ENCODE measurements around the gene UBLCP1.
"Not testable (repeated sequence)": the region's sequence is repeated elsewhere in the genome, so short reads cannot be mapped to it uniquely, and the experiment has no call there.

UBLCP1 gene

GRCh38 chr5:159262859-159263568 lies at the start of gene UBLCP1:
Gene UBLCP1 (plus strand): TSS chr5:159263290. CDS start chr5:159268916, 5,626 bp downstream.
- DNase-seq: peak; percentile 66 to 73

DNA sequence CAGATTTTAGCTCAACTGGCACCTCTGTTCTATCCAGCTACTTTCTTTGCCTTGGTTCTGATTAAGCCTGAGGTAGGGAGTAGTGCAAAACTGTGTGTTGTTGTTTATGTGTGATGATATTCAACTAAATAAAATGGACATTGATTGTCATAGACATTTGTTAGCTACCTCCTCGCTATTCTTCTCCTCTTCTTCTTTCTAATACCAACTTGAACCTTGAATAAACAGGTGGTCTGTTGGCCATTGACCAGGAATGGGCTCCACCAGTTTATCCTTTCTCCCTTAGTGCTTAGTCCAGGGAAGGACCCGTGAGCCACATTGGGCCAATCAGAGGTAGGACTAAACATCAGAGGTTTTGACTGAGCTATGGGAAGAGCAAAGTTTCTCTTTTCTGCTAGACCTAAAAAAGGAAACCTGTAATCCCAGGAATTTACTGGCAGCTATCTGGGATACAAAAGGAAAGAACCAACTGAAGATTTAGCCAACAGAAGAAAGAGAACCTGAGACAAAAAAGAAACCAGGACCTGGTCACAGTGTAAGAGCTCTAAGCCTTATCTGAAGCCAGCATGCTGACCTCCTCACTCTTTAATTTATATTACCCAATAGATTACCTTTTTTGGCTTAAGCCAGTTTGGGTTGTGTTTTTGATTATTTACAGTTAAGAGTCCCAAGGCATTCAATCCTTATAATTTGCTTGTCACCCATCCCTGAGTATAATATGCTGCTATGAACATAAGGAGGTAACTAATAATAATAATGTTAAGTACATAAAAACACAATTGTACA lies 48.4 kb upstream of the UBLCP1 start:
- no peak for DNase-seq

DNA sequence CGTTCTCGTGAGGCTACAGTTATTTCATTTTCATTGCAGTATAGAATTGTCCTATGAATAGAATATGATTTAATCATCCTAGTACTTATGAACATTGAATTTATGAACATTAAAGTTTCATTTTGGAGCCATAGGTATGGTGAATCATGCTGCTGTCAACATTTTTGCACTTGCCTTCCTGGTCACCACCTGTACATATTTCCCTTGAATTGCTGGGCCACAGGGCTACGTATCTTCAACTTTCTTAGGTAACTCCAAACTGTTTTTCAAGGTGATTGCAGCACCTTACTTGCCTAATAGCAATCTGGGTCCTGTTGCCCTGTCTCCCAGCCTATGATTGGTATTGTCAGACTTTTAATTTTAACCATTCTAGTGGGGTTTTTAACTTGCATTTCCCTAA lies 47.2 kb upstream of the UBLCP1 start:
- no peak for DNase-seq

DNA sequence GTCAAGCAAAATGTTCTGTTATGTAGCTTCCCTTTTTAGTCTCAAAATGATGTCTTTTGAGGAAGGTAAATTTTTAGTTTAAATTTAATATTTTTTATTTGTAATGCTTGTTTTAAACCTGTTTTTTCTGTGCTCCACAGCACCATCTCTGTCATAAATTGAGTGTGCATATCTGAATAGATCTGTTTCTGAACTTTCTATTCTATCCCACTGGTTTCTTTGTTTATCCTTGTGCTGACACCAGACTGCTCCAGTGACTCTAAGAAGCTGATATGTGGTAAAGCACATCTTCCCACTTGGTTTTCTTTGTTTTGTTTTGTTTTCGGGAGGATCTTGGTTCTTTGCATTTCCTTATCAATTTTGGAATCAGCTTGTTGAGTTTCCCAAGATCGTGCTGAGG lies 46.6 kb upstream of the UBLCP1 start:
- no peak for DNase-seq

- DNase-seq: no peak
Measured at GRCh38 chr5:159217236-159217635, 45.9 kb upstream of the UBLCP1 start.

GRCh38 chr5:159218595-159219023 lies 44.5 kb upstream of the UBLCP1 start:
- DNase-seq: no peak

GRCh38 chr5:159220206-159220605 lies 42.9 kb upstream of the UBLCP1 start:
- no peak for DNase-seq

DNA sequence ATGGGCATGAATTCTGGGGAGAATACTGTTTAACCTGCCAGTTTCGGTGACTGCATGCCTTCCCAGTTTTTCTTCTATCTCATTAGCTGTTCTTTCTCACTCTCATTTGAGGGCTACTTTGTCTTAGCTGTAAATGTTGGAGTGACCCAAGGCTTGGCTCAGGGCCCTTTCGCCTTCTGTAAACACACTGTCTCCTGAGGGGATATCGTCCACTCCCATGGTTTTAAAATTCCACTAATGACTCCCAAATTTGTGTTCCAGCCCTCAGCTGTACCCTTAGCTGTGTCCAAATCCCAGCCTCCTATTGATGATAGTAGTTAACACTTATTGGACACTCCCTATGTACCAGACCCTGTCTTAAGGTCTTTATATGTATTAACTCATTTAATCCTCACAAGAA lies 39.6 kb upstream of the UBLCP1 start:
- DNase-seq: no peak

DNA sequence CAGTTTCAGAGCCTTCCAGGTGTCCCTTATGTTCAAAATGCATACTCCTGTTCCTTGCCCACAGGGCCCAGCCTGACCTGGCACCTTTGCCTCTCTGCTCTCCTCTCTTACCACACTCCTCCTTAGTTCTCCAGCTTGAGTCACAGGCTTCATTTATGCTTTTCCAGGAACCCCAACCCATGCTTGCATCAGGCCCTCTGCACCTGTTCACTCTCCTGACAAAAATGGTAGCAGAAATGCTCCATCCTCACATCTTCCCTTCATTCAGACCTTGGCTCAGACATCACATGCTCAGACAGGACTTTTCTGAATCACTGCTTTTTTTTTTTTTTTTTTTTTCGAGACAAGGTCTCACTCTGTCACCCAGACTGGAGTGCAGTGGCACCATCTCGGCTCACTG lies 38.6 kb upstream of the UBLCP1 start:
- no peak for DNase-seq

- no peak for DNase-seq
Measured at GRCh38 chr5:159226451-159226850, 36.6 kb upstream of the UBLCP1 start.

DNA sequence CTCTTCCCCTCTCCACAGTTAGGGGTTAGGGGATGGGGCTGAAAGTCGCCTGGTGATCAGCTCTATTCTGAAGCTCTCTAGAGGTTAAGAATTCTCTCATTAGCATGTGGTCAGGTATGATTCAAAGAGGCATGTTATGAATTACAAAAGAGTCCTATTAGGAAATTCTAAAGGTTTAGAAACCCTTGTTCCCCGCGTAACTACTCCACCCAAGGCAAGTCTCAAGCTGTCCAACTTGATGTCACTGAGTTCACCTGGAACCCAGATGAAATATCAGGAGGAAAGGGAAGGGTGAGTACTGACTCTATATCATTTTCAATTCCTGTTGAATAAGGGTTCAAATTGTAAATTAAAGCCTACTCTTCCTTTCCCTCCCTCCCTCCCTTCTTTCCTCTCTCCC lies 35.6 kb upstream of the UBLCP1 start:
- DNase-seq: no peak

- not testable (repeated sequence) for DNase-seq
Measured at GRCh38 chr5:159228097-159228496, 35.0 kb upstream of the UBLCP1 start.

GRCh38 chr5:159230657-159231056 lies 32.4 kb upstream of the UBLCP1 start:
- no peak for DNase-seq

DNA sequence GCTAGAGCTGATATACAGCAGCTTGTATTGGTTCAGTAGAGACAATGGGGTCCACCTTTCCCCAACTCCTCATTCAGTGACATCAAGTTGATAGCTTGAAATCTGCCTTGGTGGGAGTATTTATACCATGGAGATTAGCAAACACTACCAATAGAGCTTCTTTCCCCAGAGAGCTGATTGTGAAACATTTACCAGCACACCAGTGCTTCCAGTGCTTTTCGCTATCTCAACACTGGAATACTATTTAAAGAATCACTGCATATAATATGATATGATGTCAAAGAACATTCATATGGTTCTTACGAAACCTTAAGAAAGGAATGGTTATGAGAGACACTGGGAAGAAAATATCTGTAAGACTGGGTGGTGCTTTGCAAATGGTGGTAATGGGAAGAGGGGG lies 31.9 kb upstream of the UBLCP1 start:
- DNase-seq: no peak

GRCh38 chr5:159235871-159236520 lies 27.1 kb upstream of the UBLCP1 start:
- not testable (repeated sequence) for DNase-seq

GRCh38 chr5:159240301-159240870 lies 22.7 kb upstream of the UBLCP1 start:
- DNase-seq: no peak

- no peak for DNase-seq
Measured at GRCh38 chr5:159241946-159242552, 21.0 kb upstream of the UBLCP1 start.

DNA sequence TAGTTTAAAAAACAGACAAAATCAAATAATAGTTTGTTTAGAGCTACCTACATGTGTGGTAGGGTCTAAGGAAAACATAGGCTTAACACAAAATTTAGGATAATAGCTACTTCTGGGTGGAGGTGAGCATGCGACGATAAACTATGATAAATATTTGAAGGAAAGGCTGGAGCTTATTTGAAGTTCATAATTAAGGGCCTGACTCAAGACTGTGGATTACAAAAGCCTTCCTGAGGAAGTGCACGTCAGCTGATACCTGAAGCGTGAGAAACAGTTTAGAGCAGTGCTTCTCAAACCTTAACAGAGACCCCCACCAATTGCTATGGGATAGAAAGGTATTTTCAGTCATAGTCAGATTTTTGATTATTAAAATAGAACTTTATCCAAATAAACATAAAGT lies 20.4 kb upstream of the UBLCP1 start:
- DNase-seq: no peak

- DNase-seq: no peak
Measured at GRCh38 chr5:159243385-159243784, 19.7 kb upstream of the UBLCP1 start.

GRCh38 chr5:159244163-159244562 lies 18.9 kb upstream of the UBLCP1 start:
- no peak for DNase-seq

- no peak for DNase-seq
Measured at GRCh38 chr5:159244890-159245289, 18.2 kb upstream of the UBLCP1 start.

GRCh38 chr5:159249158-159249557 lies 13.9 kb upstream of the UBLCP1 start:
- DNase-seq: no peak

- no peak for DNase-seq
Measured at GRCh38 chr5:159252195-159252594, 10.9 kb upstream of the UBLCP1 start.

Measured in hippocampal formation (tissue), 2 donors.